Fibroblast of peridontal ligament (primary cell): ENCODE measurements around the gene CCDC9B.
A peak's percentile ranks its signal among the peaks of the same experiment; 100 is the strongest.

Experiments
- DNase-seq: peaks from one replicate; pipeline ENCODE4 v3.0.0-alpha.2; 2010; ENCODE audit errors: extremely low read depth

The CCDC9B gene

DNA sequence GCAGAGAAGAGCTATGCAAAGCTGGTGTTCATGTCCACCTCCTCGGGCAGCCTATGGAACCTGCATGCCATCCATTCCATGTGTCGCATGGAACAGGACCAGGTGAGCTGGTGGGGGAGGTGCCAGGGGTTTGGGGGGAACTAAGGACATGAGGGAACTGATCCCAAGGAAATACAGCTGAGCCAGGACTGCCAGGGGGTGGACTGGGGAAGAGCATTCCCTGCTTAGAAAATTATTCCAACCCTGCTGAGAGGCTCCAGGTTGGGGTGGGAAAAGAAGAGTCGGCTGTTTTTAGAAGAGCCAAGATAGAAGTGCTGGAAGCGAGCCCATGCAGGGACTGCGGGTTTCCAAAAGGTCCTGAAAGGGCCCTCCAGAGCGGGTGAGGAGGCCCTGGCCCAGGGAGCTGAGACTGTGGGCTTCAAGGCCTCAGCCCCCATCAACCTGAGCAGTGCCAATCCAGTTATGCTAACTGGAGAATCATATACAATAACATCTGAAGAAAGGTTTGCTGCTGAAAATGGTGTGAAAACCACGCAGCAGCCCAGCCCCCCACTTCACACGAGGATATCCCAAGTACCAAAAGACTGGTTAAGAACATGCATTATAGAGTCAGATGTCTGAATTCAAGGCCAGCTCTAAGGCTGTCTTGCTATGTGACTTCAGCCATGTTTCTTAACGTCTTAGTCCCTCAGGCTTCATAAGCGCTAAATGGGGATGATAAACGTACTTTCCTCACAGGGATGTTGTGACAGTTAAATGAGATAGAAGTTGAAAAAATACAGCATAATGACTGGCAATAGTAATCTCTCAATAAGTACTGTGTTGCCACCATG, 25.1 kb upstream of the CCDC9B start:
- no peak for DNase-seq

DNA sequence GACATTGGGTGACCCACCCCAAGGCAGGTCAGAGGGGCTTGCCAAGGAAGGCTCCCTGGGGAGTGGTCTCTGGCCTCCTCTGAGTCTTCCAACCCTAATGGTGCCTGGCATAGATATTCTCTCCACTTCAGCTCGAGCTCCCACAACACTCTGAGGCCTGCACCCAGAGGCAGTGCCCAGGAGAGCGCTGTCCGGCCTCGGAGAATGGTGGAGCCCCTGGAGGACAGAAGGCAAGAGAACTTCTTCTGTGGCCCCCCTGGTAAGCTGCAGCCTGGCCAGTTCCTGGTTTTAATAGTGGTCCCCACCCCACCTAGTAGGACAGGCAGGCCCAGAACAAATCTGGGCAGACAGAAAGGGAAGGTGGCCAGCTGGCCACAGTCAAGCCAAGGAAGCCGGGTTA, 24.3 kb upstream of the CCDC9B start:
- DNase-seq = no peak

GRCh38 chr15:40364251-40364650, 23.5 kb upstream of the CCDC9B start:
- DNase-seq = no peak

GRCh38 chr15:40363611-40364010, 22.9 kb upstream of the CCDC9B start:
- DNase-seq = no peak

DNA sequence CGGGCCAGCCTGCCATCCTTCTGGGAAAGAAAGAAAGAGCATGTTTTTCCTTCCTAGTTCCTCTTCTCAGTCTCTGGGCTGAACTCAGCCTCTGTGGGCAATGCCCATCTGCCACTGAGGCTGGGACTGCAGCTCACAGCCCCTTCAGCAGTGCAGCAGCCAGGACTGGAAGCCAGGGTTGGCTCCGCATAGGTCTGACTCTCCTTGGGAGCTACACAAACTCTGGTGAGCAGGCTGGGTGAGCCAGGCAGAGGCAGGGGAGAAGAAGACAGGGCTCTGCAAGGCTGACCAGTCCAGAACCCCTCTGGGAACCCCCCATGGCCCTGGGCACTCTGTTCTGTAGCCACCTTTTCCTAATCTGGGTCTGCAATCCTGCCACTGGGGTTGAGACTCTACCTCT, 20.9 kb upstream of the CCDC9B start:
- no peak for DNase-seq

- DNase-seq = no peak
These were observed 19.3 kb upstream of the CCDC9B start for GRCh38 chr15:40360015-40360414.

DNA sequence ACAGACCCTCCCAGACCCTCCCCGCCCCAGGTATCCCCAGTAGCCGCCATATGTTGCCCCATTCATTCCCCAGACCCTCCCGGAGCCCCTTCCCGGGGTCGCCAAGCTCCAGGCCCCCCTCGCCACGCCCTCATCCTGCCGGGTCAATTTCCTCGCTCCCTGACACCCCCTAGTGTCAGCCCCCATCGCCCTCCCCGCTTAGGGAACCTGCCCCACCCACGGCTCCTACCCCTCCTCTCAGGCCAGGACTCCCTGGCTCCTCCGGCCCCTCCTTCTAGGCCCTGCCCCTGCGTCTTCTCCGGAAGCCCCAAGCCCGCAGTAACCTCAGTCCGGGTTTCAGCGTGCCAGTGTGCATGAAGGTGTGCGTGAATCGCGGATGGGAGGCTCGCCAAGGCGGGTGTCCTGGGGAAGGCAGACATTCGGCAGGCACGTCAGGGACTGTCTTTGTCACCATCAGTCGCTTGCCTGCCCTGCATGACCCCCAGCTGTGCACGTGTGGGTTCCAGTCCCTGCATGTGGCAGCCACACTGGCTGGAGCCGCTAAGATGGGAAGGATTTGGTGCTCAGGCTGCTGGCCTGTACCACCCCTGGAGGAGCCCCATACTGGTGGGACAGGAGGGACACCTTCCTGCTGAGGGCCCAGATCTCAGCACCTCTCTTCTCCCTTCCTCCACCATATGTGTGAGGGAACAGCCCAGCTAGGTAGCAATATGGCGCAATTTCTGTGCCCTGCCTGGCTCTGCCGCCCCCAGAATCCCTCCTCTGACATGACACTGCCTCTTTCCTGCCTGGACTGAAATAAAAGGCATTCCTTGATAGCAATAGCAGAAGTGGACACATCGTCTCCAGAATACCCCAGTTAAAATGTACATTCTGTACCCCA, 18.0 kb upstream of the CCDC9B start:
- DNase-seq = no peak

DNA sequence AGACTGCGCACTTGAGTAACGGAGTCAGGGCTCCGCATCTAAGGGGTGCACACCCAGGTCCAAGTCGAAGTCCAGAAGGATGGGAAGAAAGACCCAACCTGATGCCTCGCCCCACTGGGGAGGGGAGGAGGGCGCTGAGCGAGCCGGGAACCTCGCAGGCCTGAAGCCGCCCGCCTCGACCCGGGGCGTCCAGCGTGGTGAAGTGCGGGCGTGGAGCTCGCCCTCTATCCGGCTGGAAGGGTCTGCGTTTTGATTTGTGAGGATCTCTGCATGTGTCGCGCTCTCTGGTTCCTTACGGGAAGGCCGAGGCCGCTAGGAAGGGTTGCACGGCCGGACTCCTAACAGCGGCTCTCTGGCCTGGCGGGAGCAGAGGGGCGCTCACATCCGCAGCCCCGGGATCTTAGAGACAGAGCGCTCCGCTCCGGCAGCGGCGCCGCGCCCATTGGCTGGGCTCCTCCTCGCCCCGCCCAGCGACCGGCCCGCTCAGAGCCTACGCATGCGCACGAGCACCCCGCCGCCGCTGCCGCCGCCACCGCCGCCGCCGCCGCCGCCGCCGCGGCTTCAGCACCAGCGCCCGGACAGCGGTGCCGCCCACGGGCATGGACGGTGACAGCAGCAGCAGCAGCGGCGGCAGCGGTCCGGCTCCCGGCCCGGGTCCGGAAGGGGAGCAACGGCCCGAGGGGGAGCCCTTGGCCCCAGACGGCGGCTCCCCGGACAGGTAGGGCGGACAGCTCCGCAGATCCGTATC, 17.2 kb upstream of the CCDC9B start, which contains the start of gene DISP2:
Gene DISP2 (plus strand): TSS at position 497 of the 748 bp plus-strand sequence. CDS start 103 bp downstream, at position 600.
- DNase-seq = peak; percentile 67

- no peak for DNase-seq
These were observed 16.5 kb upstream of the CCDC9B start for GRCh38 chr15:40357246-40357645.

GRCh38 chr15:40355976-40356585, 15.3 kb upstream of the CCDC9B start:
- no peak for DNase-seq

DNA sequence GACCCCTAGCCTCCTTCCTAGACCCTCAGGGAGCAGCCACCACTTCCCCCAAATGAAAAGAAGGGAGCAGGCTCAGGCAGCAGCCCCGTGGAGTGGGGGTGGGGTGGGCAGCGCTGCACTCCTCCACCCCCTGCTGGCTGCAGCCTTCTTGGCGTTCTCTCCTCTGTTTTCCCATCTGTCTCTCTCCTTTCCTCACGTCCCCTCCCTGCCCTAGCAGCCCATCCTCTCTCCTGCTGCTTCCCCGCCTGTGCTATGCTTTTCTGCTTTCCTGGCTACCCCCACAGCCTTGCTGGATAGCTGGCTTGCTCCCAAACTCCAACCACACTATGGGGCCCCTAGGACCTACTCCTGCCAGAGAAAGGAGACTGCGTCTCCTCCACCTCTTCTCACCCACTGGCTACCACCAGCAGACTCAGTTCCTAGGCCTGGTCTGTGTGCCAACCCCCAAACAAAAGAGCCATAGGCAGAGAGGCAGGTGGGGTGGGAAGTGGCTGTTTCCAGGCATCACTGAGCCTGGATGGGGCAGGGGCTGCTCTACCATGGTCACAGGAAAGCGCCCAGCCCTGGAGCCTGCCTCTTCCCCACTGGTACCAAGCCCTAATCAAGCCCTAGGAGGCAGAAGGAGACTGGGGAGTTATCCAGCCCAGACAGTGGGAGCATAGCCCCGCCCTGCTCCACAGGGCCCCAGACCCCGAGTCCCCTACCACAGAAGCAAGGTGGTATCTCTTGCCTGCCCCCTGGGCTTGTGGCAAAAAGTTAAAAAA, 13.9 kb upstream of the CCDC9B start:
- DNase-seq = peak; percentile 36

GRCh38 chr15:40353697-40354096, 13.0 kb upstream of the CCDC9B start:
- no peak for DNase-seq

DNA sequence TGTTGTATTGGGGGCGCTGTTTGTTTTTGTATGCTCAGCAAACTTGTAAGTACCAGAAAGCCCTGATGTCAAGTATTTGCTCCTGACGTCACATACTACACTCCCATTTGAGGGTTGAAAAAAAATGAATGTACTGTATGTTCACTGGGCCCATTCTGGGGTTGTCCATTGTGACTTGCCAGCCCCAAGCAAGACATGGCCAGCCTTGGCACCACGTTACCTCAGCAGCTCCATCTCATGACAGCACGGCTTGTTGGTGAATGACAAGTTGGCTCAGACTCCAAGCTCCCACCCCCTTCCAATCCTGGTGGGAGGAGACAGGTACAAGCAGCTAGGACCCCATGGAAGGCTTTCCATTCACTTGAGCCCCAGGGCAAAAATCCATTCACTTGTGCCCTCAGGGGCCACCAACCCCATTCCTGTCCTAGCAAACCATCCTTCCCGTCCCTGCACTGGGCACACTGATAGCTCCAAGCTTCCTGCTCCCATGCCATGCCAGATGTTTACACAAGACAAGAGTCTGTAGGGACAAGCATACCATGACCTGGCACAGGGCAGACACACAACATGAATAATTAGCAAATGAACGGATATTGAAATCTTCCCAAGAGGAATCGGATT, 11.7 kb upstream of the CCDC9B start:
- DNase-seq = no peak

- DNase-seq = no peak
These were observed 8.4 kb upstream of the CCDC9B start for GRCh38 chr15:40349163-40349562.

GRCh38 chr15:40348474-40348870, 7.7 kb upstream of the CCDC9B start:
- DNase-seq = no peak

- no peak for DNase-seq
These were observed 7.1 kb upstream of the CCDC9B start for GRCh38 chr15:40347559-40348473.

DNA sequence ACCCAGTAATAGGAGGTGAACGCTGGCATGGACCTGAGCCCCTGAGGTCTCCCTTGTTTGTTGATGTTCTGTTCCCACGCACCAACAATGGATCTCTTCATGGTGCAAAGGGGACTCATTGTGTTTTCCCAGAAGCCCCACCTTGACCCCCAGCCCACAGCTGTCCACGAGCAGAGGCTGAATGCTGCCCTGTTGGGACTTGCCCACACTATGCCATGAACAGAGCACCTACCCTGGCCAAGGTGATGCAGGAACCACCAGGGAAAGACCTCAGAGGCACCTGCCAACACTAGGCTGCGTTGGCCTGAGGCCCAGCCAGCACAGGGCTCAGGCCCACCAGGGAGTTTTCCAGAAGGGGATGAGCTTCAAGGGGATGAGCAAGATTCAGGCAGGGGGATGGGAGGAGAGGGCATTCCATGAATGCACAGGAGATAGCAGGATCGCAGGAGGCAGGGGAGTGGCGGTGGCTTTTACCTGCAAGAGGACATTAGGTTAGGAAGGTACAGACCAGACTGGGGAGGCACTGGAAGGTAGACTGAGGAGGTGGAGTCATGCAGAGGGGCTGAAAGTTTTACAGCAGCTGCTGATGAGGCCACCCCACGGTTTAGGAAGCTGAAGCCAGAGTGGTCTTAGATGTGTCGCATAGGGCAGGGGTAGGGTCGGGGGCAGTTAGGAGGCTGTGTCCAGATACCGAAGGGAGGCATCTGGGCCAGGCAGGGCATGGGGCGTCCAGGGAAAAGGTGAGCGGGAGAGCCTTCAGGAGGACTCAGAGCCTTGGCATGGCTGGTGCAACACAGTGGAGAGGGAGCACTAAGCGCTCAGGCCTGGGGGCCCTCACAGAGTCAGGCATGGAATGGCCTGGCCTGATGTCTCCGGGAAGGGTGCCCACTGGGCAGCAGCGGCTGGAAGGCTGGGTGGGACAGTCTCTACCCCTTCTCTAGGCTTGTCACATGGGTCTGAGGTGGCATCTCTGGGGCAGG, 6.1 kb upstream of the CCDC9B start:
- no peak for DNase-seq
